ENCODE results near the gene ALDH1A2.

Gene ALDH1A2

GRCh38 chr15:57972864-57973263 lies 92.6 kb downstream of the ALDH1A2 start:
- FAIRE-seq (no peak), DNase-seq (ENCODE audit: insufficient read length) (no peak)
- TF ChIP-seq POLR2AphosphoS5 (IDR thresholded peaks at IDR 0.05; ENCODE audit: low read depth, low read length) (no peak), TAF1 (IDR thresholded peaks at IDR 0.05; ENCODE audit: borderline replicate concordance, low read depth, low read length) (no peak), POLR2A (IDR thresholded peaks at IDR 0.05; ENCODE audit: low read depth, low read length) (no peak)

- no peak for FAIRE-seq
- TF ChIP-seq POLR2AphosphoS5 (IDR thresholded peaks at IDR 0.05; ENCODE audit: low read depth, low read length): no peak
- DNase-seq (ENCODE audit: insufficient read length): no peak
Measured at GRCh38 chr15:57969996-57970395, 95.5 kb downstream of the ALDH1A2 start.

- no peak for FAIRE-seq
- TF ChIP-seq POLR2AphosphoS5 (IDR thresholded peaks at IDR 0.05; ENCODE audit: low read depth, low read length) (no peak), POLR2A (IDR thresholded peaks at IDR 0.05; ENCODE audit: low read depth, low read length) (no peak), TAF1 (IDR thresholded peaks at IDR 0.05; ENCODE audit: borderline replicate concordance, low read depth, low read length) (no peak)
- no peak for DNase-seq (ENCODE audit: insufficient read length)
Measured at GRCh38 chr15:57969355-57969754, 96.2 kb downstream of the ALDH1A2 start.

- FAIRE-seq: no peak
- TF ChIP-seq POLR2A (IDR thresholded peaks at IDR 0.05; ENCODE audit: low read depth, low read length): no peak
- TF ChIP-seq POLR2AphosphoS5 (IDR thresholded peaks at IDR 0.05; ENCODE audit: low read depth, low read length): no peak
- no peak for TF ChIP-seq TAF1 (IDR thresholded peaks at IDR 0.05; ENCODE audit: borderline replicate concordance, low read depth, low read length)
Measured at GRCh38 chr15:57962887-57963286, 102.6 kb downstream of the ALDH1A2 start.

GRCh38 chr15:57961919-57962318 lies 103.6 kb downstream of the ALDH1A2 start:
- DNase-seq (ENCODE audit: insufficient read length) (no peak), FAIRE-seq (no peak)
- TF ChIP-seq POLR2A (IDR thresholded peaks at IDR 0.05; ENCODE audit: low read depth, low read length): no peak
- no peak for TF ChIP-seq POLR2AphosphoS5 (IDR thresholded peaks at IDR 0.05; ENCODE audit: low read depth, low read length)
- no peak for TF ChIP-seq TAF1 (IDR thresholded peaks at IDR 0.05; ENCODE audit: borderline replicate concordance, low read depth, low read length)

More at GRCh38 chr15:57962887-57963286, 102.6 kb downstream of the ALDH1A2 start:
- DNase-seq (ENCODE audit: insufficient read length): no peak

- FAIRE-seq (no peak), DNase-seq (ENCODE audit: insufficient read length) (no peak)
- TF ChIP-seq TAF1 (IDR thresholded peaks at IDR 0.05; ENCODE audit: borderline replicate concordance, low read depth, low read length) (no peak), POLR2A (IDR thresholded peaks at IDR 0.05; ENCODE audit: low read depth, low read length) (no peak), POLR2AphosphoS5 (IDR thresholded peaks at IDR 0.05; ENCODE audit: low read depth, low read length) (no peak)
Measured at GRCh38 chr15:57957113-57957512, 108.4 kb downstream of the ALDH1A2 start.

GRCh38 chr15:57953874-57954273 lies 111.6 kb downstream of the ALDH1A2 start:
- DNase-seq (ENCODE audit: insufficient read length) (no peak), FAIRE-seq (no peak)
- TF ChIP-seq TAF1 (IDR thresholded peaks at IDR 0.05; ENCODE audit: borderline replicate concordance, low read depth, low read length) (no peak), POLR2A (IDR thresholded peaks at IDR 0.05; ENCODE audit: low read depth, low read length) (no peak), POLR2AphosphoS5 (IDR thresholded peaks at IDR 0.05; ENCODE audit: low read depth, low read length) (no peak)

GRCh38 chr15:57951328-57951932 lies 114.1 kb downstream of the ALDH1A2 start:
- FAIRE-seq: no peak
- no peak for DNase-seq (ENCODE audit: insufficient read length)
- TF ChIP-seq TAF1 (IDR thresholded peaks at IDR 0.05; ENCODE audit: borderline replicate concordance, low read depth, low read length): no peak
- TF ChIP-seq POLR2A (IDR thresholded peaks at IDR 0.05; ENCODE audit: low read depth, low read length): no peak
- TF ChIP-seq POLR2AphosphoS5 (IDR thresholded peaks at IDR 0.05; ENCODE audit: low read depth, low read length): no peak

- FAIRE-seq (no peak), DNase-seq (ENCODE audit: insufficient read length) (no peak)
- TF ChIP-seq POLR2A (IDR thresholded peaks at IDR 0.05; ENCODE audit: low read depth, low read length): no peak
- no peak for TF ChIP-seq TAF1 (IDR thresholded peaks at IDR 0.05; ENCODE audit: borderline replicate concordance, low read depth, low read length)
- no peak for TF ChIP-seq POLR2AphosphoS5 (IDR thresholded peaks at IDR 0.05; ENCODE audit: low read depth, low read length)
Measured at GRCh38 chr15:57950381-57950946, 115.0 kb downstream of the ALDH1A2 start.

- DNase-seq (ENCODE audit: insufficient read length) (no peak), FAIRE-seq (no peak)
- TF ChIP-seq POLR2A (IDR thresholded peaks at IDR 0.05; ENCODE audit: low read depth, low read length) (no peak), POLR2AphosphoS5 (IDR thresholded peaks at IDR 0.05; ENCODE audit: low read depth, low read length) (no peak), TAF1 (IDR thresholded peaks at IDR 0.05; ENCODE audit: borderline replicate concordance, low read depth, low read length) (no peak)
Measured at GRCh38 chr15:57949374-57949943, 116.1 kb downstream of the ALDH1A2 start.

GRCh38 chr15:57948351-57949289 lies 116.9 kb downstream of the ALDH1A2 start:
- DNase-seq (ENCODE audit: insufficient read length): no peak
- no peak for FAIRE-seq
- no peak for TF ChIP-seq POLR2A (IDR thresholded peaks at IDR 0.05; ENCODE audit: low read depth, low read length)
- no peak for TF ChIP-seq POLR2AphosphoS5 (IDR thresholded peaks at IDR 0.05; ENCODE audit: low read depth, low read length)
- no peak for TF ChIP-seq TAF1 (IDR thresholded peaks at IDR 0.05; ENCODE audit: borderline replicate concordance, low read depth, low read length)

Measured in GM12892 (cell line).